ENCODE results near the gene SASH1.

Gene SASH1

GRCh38 chr6:148416330-148416965 lies 73.8 kb downstream of the SASH1 start:
- no peak for TF ChIP-seq CTCF (IDR thresholded peaks at IDR 0.05; ENCODE audit: insufficient read depth, low read depth, low read length, missing control alignments)
- no peak overlapping the region for H3K4me3 ChIP-seq (ENCODE audit: low read length)
- DNase-seq (ENCODE audit: low read depth), result no peak

DNA sequence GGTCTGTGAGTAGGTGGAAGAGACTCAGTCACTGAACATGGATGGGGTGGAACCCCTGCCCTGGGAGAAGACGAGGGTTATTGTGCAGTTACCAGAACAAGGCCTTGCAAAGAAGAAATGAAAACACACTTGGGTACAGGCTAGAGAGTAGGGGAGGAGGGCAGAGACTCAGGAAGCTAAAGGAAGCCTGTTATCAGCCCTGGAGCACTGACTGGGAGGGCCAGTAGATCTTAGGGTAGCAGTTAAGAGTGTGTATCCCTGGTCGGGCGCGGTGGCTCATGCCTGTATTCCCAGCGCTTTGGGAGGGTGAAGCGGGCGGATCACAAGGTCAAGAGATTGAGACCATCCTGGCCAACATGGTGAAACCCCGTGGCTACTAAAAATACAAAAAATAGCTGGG lies 74.4 kb downstream of the SASH1 start:
- DNase-seq (ENCODE audit: low read depth), result no peak
- TF ChIP-seq CTCF (IDR thresholded peaks at IDR 0.05; ENCODE audit: insufficient read depth, low read depth, low read length, missing control alignments), result no peak
- no peak overlapping the region for H3K4me3 ChIP-seq (ENCODE audit: low read length)

DNA sequence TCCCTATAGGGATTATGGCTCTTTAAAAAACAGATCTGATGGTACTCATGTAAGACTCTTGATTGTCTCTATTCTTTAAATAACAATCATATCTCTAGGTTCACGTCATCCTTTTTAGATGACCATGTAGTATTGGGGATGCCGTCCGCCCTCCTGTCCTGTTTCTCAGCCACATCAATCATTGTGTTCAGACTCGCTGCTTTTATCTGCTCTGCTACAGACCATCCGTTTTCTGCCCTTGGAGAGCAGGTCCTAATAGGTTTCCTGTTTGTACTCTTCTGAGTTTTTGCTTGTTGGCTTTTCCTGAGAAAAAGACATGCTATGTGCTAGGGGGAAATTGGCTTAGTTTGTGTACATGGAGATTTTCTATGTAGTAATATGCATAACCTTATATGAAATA lies 76.8 kb downstream of the SASH1 start:
- no peak for TF ChIP-seq CTCF (IDR thresholded peaks at IDR 0.05; ENCODE audit: insufficient read depth, low read depth, low read length, missing control alignments)
- DNase-seq (ENCODE audit: low read depth), result no peak
- H3K4me3 ChIP-seq (ENCODE audit: low read length), result no peak overlapping the region

DNA sequence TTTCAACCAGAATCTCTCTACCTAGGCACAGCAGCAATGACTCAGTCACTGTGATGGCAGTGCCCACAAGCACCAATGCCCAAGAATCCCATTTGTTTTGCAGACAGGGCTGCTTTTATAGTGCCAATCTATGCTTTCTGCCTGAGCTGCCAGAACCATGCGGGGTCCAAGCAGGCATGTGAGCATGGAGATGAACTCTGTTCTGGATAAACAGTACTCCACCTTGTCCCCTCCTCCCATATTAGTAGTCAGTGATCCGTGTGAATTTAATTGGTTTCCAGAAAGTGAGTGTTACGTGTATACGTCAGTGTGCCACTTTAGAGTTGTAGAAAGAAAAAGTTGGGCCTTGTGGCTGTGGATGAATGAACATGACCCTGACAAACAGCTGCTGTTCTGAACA lies 79.4 kb downstream of the SASH1 start:
- no peak for TF ChIP-seq CTCF (IDR thresholded peaks at IDR 0.05; ENCODE audit: insufficient read depth, low read depth, low read length, missing control alignments)
- no peak for DNase-seq (ENCODE audit: low read depth)
- H3K4me3 ChIP-seq (ENCODE audit: low read length), result no peak overlapping the region

DNA sequence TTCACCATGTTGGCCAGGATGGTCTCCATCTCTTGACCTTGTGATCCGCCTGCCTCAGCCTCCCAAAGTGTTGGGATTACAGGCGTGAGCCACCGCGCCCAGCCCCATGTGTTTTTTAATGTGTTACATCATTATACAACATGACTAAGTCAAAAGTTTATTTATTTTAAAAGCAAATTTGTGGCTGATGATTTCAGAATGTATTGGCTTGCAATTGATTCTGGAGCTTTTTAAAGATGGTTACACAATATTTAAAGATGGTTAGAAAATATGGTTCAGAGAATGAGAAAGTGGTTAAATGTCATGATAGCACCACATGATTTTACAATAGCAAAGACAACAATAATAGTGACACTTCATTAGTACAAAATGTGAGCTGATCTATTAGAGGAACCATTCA lies 80.5 kb downstream of the SASH1 start:
- no peak for DNase-seq (ENCODE audit: low read depth)
- no peak for TF ChIP-seq CTCF (IDR thresholded peaks at IDR 0.05; ENCODE audit: insufficient read depth, low read depth, low read length, missing control alignments)
- H3K4me3 ChIP-seq (ENCODE audit: low read length), result no peak overlapping the region

DNA sequence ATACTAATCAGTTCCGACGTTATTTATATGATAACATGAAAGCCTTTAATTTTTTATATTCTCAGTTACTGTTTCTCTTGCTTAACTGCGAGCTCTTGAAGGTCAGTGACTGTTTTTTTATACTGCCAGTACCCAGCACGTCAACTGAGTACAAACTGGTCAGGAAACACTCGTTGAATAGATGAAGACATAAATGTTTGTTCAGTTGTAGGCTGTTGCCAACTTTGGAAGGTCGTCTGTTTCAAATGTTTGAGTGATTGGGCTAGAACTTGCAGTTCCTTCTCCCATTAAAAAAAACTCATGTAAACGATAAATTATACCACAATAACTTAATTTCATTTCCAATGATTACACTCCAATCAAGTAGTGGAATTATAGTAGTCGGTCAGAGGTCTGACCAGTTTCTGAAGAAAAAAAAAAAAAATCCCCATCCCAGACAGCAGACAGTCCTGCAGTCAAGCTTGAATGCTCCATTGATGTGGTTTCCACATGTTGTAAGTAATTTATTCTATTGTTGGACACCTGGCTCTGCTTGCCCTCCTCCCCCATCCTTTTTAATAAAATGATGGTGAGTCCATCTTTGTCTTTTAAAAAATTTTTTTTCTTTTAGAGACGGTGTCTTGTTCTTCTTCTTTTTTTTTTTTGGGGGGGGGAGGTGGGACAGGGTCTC lies 81.1 kb downstream of the SASH1 start:
- DNase-seq (ENCODE audit: low read depth), result no peak
- no peak for TF ChIP-seq CTCF (IDR thresholded peaks at IDR 0.05; ENCODE audit: insufficient read depth, low read depth, low read length, missing control alignments)

GRCh38 chr6:148425443-148425842 lies 82.8 kb downstream of the SASH1 start:
- no peak overlapping the region for H3K4me3 ChIP-seq (ENCODE audit: low read length)
- TF ChIP-seq CTCF (IDR thresholded peaks at IDR 0.05; ENCODE audit: insufficient read depth, low read depth, low read length, missing control alignments), result no peak
- DNase-seq (ENCODE audit: low read depth), result no peak

More for the DNA sequence above, 81.1 kb downstream of the SASH1 start:
- H3K4me3 ChIP-seq (ENCODE audit: low read length), result no peak overlapping the region
